Inflammatory macrophage treated with lipopolysaccharide for 4 hours (primary cell): Measurements from ENCODE around the gene PARL.

ENCODE experiments used
- DNase-seq: peaks from one replicate; pipeline ENCODE4 v3.0.0-alpha.2; 2020

Gene PARL, protein sequence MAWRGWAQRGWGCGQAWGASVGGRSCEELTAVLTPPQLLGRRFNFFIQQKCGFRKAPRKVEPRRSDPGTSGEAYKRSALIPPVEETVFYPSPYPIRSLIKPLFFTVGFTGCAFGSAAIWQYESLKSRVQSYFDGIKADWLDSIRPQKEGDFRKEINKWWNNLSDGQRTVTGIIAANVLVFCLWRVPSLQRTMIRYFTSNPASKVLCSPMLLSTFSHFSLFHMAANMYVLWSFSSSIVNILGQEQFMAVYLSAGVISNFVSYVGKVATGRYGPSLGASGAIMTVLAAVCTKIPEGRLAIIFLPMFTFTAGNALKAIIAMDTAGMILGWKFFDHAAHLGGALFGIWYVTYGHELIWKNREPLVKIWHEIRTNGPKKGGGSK

DNA sequence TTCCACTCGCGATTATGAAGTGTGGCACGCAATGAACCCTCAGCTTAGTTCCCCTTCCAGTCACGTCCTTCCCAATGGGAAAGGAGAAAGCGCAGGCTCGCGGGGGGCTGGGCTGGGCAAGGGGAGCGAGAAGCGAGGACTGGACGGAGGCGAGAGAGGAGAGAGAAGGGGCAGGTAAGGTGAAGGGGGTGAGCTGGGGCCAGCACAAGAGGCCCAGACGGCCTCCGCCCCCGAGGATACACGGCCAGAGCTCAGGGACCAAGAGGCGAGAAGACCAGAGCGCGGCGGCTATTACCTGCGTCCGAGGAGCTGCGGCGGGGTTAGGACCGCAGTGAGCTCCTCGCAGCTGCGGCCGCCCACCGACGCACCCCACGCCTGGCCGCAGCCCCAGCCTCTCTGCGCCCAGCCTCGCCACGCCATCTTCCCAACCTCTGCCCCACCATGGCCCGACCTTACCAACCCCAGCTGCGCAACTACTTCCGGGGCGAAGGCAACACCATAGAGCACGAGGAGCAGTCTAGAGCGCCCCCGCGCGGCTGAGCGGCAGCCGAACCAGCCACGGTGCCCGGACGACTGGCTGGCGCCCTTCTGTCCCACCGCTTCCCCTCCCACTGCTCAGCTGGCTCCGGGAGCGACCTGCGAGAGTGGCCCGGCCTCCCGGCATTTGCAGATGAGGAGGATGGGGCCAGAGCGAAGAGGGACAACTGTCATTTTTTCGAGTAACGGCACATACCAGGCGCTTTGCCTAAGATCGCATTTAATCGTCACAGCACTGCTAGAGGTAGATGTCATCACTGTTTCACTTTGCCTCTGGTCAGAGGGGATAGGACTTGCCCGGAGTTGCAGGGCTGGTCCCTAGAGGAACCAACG lies at the start of gene PARL:
Gene PARL, minus strand, starts transcription at position 454 of the 870 bp plus-strand sequence. Its CDS starts 34 bp downstream, at position 420.
- peak; percentile 95 for DNase-seq

DNA sequence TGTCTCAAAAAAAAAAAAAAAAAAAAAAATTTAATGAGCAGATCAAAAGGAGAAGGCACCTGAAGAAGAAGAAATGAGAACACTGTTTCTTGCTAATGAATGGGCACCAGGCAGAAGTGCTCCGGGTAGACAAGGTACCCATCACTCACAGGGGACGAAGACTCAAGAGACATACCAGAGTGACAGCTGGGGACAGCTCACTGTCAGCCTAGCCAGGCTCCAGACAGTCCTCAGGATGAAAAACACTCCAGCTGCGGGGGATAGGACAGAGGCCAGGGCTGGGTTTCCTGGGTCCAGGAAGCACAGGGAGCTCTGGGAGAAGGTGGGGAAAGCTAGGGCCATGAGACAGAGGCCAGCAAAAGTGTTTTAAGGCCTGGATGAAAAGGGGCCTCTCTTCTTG lies 48.5 kb upstream of the PARL start:
- no peak for DNase-seq

DNA sequence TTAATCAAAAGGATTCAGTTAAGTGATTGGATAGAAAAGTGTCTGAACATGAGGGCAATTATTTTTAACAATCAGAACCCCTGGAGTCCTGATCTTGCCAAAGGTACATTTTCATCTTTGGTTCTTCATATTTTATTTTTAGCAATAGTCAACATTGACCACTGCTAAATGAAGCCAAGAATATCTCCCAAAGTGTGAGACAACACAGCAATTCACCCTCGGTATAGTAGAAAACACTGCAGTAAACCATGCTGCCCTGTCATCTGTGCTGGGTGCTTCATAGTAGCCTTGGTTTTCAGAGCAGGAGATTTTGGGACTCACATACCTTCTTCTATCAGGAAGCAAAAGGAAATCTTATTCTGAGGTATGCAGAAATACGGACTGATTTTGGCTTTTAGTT lies 47.2 kb upstream of the PARL start:
- DNase-seq = no peak

DNA sequence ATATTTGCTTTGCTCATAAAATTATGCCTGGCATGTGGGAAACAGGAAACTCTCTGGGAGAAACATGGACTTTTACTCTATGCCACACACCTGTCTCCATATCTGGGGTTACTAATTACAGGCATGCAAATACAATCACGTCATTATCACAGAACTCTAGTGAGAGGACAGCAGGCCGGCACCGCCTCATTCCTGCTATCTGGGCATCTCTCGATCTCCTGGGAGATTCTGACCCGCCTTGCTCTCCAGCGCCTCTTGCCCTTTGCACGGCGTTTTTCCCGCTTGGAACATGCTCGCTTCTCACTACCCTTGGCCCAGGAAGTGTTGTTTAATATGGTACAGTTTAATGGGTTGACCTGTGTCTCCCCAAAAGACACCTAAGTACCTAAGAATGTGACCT lies 45.4 kb upstream of the PARL start:
- no peak for DNase-seq

DNA sequence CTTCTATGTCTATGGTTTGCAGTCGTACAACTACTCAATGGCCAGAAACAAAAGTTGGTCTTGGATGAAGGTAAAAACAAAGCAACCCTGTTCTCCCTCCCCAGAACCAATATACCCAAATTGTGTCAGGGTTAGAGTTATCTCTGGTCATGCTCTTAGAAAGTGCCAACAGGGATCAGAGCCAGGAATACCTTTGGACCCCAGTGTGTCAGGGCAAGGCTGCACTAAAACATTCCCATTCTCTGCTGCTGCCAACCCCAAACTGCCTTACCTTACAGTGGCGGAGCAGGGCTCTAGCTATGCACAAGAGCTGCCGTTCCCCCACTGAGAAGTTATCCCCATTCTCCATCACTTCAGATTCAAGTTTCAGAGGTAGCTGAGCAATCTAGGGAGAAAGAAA lies 42.4 kb upstream of the PARL start:
- no peak for DNase-seq

DNA sequence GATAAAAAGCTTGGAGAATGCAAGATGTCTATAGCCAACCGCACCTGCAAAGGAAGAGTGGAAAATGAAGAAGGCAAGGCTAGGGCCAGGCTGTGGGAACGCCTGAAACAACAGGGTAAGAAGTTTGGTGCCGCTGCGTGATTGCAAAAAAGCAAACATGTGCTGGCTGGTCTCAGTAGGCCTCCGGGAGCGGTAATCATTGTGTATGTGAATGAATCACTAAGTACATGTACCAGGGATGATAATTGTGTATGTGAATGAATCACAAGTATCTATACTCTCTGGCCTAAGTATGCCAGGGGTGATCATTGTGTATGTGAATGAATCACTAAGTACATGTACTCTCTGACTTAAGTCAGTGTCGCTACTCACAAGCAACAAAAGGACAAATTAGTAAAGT lies 40.3 kb upstream of the PARL start:
- DNase-seq = no peak

DNA sequence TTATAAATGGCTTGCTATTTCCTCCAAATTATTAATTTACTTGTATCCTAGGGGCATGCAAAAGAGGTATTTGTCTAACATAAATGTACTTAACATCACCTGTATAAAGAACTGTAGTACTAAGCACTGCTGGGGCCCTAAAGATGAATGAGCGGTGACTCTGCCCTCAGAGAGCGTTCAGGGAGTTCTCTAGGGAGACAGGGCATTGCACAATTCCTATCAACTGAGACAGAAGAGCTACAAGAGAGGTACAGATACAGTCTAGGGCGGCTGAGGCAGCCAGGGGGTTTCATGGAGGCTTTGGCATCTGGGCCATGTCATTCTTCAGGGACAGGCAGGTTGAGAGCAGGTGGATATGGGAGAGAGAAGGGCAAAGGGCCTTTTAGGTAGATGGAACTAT lies 39.9 kb upstream of the PARL start:
- DNase-seq = no peak

DNA sequence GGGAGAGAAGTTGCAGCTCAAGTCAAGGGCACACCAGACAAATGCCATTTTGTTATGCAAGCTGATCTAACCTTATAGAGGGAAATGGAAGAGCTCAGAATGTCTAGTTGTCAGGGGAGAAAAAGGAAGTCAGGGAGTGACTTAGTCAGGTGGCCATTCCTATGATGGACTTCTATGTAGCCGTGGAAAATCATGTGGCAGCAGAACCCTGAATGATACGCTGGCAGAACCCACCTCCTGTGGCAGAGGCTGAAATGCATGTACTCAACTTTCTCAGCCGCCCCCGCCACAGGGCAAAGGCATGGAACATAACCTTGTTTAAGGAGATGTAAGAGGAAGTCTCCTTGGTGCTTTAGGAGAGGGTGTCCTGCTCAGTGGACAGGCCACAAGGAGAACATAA lies 37.7 kb upstream of the PARL start:
- peak; percentile 4 for DNase-seq

DNA sequence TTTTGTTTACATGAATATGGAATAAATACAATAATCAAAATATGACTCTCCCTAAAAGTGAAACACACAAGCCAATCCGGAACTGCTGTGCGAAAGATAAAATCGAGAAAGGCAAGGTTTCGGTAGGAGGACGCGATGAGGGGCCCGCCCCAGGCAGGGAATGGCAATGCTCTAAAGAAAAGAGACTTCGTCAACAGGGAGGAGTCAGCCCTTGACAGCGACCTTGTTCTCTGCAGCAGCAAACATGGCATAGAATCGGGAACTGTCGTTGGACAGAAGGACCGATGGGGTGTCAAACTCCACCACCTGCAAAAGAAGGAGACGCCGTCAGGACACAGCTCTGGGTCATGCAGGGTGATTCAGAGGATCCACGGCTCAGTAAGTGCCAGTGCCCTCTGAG lies 36.4 kb upstream of the PARL start:
- no peak for DNase-seq

DNA sequence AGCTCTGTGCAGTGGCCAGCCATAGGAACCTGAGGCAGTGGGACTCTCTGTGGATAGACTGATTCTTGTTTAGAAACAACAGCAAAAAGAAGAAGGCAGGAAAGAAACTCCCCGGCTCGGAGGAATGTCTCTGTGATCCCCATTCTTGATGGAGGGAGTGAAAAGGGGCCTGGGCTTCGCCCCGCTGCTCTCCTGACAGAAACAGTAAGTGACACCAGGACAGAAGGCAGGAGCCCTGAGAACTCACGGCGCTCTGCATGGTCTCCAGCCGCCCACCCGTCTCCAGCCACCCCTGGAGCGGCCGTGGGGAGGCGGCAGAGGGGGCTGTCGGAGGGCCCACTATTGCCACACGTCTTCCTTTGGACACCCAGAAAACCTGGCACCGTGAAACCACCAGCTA lies 35.7 kb upstream of the PARL start:
- no peak for DNase-seq

DNA sequence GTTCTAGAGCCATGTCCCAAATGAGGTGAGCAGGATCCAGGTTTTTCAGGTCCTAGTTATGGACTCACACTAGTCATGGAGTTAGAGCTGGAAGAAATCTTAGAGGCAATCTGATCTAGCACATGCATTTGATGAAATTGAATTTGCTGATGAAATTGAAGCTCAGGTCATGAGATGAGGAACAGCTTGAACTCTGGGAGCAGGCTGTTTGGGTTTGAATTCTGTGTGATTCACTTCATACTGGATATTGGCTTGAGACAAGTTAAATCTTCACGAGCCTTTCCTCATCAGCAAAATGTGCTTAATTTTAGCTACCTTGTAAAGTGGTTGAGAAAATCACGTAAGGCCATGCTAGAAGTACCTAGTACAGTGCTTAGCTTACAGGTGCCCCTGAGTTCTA lies 33.5 kb upstream of the PARL start:
- no peak for DNase-seq

DNA sequence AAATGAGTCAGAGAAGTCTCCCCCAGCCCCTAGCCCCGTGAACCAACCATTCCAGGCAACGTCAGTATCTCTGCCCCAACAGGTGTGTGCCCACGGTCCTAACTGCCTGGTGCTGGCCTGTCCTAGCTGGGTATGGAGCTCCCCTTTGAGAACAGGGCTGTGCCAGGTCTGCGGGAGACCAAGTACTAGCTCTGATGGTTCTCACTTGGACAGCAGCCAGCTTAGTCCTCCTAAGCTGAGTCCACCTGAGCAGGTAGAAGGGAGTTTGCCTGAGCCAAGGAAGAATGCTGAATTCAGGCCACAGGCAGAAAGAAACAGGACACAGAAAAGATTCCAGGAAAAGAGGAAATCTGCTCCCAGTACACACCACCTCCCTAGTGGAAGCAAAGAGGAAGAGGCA lies 33.1 kb upstream of the PARL start:
- no peak for DNase-seq

DNA sequence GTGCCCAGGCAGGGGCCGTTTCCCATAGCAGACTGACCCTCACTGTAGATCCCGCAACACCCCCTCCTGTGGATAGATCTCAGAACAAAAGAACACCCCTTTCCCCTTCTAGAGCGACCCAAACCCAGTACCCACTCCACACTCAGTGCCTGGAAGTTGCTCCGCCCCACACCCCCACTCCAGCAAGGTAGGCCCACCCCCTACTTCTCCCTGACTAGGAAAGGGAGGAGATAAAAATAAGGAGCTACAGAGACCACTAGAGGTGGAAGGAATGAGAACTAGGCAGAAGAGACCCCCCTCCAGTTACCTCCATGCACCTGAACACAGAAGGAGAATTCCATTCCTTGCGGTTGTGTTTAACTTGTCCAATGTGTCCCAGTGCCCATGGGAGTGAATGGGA lies 30.2 kb upstream of the PARL start:
- no peak for DNase-seq

DNA sequence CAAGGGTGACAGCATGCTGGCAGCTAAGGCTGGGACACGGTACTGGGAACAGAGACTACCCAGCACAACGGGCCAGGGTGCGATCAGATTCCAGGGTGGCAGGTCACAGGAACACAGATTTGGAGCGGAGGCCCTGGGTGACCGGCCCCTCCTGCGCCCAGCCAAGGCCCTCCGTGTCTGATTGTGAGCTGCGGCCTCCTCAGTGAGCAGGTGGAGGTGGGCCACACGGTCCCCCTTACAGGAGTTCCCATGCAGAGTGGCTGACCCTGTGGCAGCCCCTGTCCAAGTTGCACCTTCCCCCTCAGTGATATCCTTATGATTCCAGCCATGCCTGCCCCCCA lies 28.9 kb upstream of the PARL start:
- no peak for DNase-seq

DNA sequence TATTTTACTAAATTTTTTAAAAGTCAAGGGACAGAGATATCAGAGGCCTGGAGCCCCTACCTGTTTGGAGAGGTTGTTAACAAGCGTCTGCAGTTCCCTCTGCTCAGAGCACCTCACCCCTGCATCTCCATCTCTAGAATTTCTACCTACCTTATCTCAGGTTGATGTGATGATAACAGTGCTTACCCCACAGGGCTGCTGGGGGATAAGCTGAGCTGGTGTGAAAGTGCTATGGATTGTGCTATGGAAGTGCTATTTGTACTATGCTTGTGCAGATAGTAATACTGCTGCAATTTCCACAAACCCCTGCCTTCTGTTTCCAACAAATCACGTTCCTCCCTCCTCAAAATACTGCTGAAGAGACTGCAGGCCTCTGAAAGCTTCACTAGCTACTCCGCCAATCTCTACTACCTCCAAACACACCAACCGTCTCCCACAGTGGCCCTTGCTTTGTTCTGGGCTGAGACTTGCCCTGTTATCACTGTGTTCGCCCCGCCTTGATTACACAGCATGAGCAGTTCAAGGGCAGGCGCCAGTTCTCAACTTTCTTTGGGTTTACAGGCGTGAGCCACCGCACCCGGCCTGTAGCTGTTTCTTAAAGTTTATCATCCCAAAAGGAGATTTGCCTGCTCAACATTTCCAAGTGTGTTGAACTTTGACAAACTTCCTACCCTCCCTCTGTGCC lies 28.4 kb upstream of the PARL start:
- no peak for DNase-seq

DNA sequence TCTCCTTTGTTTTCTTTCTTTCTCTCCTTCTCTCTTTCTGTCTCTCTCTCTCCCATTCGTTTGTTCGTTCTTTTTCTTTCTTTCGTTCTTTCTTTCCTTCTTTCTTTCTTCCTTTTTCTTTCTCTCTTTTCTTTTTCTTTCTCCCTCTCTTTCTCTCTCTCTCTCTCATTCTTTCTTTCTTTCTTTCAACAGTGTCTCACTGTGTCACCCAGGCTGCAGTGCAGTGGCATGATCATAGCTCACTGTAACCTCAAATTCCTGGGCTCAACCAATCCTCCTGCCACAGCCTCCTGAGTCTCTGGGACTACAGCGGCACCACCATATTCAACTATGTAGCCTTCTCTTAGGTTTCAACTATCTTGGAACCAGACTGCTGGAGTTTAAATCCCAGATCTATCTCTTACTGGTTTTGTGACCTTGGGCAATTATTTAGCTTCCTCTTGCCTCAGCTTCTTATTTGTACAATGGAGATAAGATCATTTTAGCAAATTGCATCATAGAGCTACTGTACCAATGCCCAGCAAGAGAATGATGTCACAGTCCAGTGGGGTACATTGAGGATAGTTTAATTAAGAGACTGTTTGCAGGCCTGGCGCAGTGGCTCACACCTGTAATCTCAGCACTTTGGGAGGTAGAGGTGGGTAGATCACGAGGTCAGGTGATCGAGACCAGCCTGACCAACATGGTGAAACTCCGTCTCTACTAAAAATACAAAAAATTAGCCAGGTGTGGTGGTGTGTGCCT lies 27.3 kb upstream of the PARL start:
- peak; percentile 23 for DNase-seq

DNA sequence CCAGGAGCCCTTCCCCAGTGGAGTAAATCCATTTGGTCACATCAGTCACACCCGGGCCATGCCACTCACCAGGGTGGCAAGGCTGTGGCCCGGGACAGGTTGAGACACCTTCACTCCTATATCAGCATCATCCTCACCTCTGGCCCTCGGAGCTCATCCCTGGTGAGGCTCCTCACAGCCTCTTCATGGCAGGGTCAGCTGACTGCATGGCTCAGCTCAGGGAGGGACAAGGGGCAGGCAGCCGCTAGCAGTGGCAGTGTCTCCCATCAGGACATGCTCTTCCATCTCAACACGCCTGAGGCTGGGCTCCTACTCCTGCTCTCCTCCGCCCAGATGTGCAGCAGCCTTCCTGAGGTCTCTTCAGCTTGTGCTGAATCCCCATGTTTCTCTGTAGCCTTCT lies 26.4 kb upstream of the PARL start:
- DNase-seq = no peak

DNA sequence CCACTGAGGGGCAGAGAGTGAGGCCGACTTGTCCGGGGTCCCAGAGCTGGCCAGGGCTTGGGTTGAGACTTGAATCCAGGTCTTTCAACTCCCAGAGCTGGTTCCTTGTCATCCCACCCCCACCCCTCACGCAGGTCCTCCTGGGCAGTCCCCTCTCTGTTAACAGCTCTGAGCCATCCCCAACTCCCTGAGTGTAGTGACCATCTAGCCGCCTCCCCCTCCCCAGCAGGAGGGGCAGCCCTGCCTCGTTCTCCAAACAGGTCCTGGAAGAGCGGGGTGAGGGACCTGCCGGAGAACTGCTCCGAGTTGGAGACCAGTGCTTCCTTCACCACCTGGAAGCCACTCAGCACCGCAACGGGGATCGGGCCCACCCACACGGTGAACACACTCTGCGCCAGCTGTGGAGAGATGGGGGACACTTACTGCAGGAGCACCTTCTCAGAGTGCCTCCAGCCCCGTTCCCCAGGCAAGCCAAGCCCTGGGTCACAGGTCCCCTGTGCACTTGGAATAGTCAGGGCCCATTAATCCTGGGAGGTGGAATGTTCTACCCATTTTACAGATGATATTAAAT lies 24.4 kb upstream of the PARL start:
- no peak for DNase-seq

DNA sequence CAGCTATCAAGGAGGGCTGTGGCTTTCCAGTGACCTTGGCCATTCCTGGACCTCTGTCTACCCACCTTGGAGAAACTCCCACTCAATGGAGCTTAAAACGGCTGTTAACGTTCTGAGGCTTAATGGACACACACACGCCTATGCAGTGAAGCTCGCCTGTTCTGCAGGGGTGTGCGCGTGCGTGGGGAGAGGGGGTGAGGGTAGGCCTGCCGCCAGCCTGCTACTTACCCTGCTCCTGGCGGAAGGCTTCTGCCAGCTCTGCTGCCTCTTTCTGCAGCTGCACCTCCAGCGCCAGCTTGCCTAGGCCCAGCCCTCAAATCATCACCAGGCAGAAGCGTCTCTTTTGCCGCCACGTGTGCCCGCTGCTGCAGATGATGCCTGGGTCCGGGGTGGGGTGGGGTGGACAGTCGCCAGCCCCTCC lies 23.2 kb upstream of the PARL start:
- DNase-seq = no peak

DNA sequence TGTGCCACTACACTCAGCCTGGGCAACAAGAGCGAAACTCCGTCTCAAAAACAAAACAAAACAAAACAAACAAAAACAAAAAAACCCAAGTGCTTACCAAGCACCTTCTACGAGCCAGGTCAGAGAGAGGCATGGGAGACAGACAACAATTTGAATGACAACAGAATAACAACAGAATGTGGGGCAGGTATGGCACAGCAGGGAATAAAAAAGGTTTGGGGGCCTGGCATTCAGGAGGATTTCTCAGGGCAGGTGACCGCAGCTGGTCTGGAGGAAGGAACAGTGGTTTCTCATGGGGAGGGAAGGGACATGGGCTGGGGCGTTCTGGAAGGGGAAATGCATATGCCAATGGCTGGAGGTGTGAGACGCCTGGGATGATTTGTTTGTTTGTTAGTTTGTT lies 22.5 kb upstream of the PARL start:
- no peak for DNase-seq

DNA sequence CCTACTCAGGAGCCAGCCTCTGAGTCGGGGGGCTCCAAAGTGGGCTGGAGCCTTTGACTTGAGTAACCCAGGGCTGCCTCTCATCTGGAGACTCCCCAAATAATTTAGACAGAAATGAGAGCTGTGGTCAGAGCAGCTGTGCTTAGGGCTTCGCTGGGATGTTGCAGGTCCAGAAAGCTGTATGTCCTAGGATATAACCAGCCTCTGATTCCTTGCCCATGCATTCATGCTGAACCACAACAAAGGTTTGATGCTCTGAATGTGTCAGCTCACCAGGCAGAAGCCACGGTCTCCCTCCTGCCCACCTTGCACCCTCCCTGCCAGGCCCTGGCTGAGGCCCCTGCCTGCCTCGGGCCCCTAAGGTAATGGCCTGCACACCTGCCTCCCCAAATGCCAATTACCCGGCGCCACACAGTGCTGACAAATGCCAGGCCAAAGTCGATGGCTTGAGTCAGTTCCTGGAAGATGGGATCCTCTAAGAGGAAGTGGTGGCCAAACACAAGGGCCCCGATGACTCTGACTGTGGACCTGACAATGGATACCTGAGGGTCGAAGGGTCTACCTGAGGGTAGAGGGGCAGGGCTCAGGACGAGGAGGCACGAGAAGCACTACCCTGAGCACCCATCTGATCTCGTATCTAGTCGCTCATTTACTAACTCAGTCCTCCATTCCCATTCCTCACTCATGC lies 21.7 kb upstream of the PARL start:
- DNase-seq = no peak
